H1 (cell line): ENCODE results near the gene TNFAIP1. TPM values are rescaled to one million over a fixed set of nuclear protein-coding genes. Genes with fewer than 3 reads are reported as not detected.

Experiments used
- CBX5 ChIP-seq: fragments of 300-800, 300-1000 bp; sonication (generic); IDR thresholded peaks from 2 replicates; pipeline ENCODE4 v1.7.1; 2016; ENCODE audit warnings: antibody characterized with exemption, low read length, low read depth
- CHD2 ChIP-seq: IDR thresholded peaks from 2 replicates; pipeline ENCODE4 v1.6.1; 2012; ENCODE audit warnings: low read length, improper control_type of control experiment
- CREB1 ChIP-seq: IDR thresholded peaks from 2 replicates; pipeline ENCODE4 v1.6.1; 2012; ENCODE audit warnings: inconsistent platforms
- CTBP2 ChIP-seq: IDR thresholded peaks from 2 replicates; pipeline ENCODE4 v1.7.0; 2011; ENCODE audit warnings: borderline replicate concordance, mild to moderate bottlenecking, moderate library complexity, mixed read lengths, low read length; ENCODE audit not compliant: insufficient read depth, insufficient read length
- EGR1 ChIP-seq: IDR thresholded peaks from 2 replicates; pipeline ENCODE4 v1.6.1; 2011; ENCODE audit warnings: low read depth, low read length, borderline replicate concordance
- EP300 ChIP-seq, 2 experiments: IDR thresholded peaks; 1 replicate in 1 of 2; 2 replicates in 1 of 2; pipeline ENCODE4 v1.6.1; 2011 to 2012; ENCODE audit warnings: low read depth in 2 of 2, low read length in 2 of 2, mild to moderate bottlenecking in 2 of 2, borderline replicate concordance in 1 of 2, inconsistent platforms in 1 of 2, moderate library complexity in 1 of 2
- JUN ChIP-seq: IDR thresholded peaks from 2 replicates; pipeline ENCODE4 v1.6.1; 2011; ENCODE audit warnings: low read depth, mild to moderate bottlenecking, improper control_type of control experiment, low read length
- KDM4A ChIP-seq: IDR thresholded peaks from one replicate; pipeline ENCODE4 v1.7.1; 2012; ENCODE audit warnings: low read depth, mild to moderate bottlenecking, moderate library complexity, low read length, inconsistent platforms; ENCODE audit not compliant: severe bottlenecking
- MAFK ChIP-seq: IDR thresholded peaks from 2 replicates; pipeline ENCODE4 v1.6.1; 2012; ENCODE audit warnings: low read depth, mild to moderate bottlenecking, improper control_type of control experiment, low read length
- NANOG ChIP-seq: IDR thresholded peaks from 2 replicates; pipeline ENCODE4 v1.6.1; 2011; ENCODE audit warnings: low read length, low read depth, mild to moderate bottlenecking, inconsistent platforms; ENCODE audit not compliant: insufficient read depth, poor library complexity, severe bottlenecking
- POLR2A ChIP-seq, 2 experiments: IDR thresholded peaks; 1 replicate in 1 of 2; 2 replicates in 1 of 2; pipeline ENCODE4 v1.6.1; 2011; ENCODE audit warnings: low read depth in 2 of 2, low read length in 2 of 2, mild to moderate bottlenecking in 2 of 2; ENCODE audit errors: control extremely low read depth in 1 of 2
- RFX5 ChIP-seq: IDR thresholded peaks from 2 replicates; pipeline ENCODE4 v1.6.1; 2011; ENCODE audit warnings: low read depth, low read length, improper control_type of control experiment, borderline replicate concordance
- SIN3A ChIP-seq, 2 experiments: IDR thresholded peaks in 1 of 2; conservative IDR thresholded peaks in 1 of 2; 2 replicates each; pipeline ENCODE4 v1.6.1; 2011 to 2012; ENCODE audit warnings: low read length in 2 of 2, improper control_type of control experiment in 1 of 2, low read depth in 1 of 2, mild to moderate bottlenecking in 1 of 2
- SIRT6 ChIP-seq: IDR thresholded peaks from one replicate; pipeline ENCODE4 v1.7.1; 2012; ENCODE audit warnings: low read length, inconsistent platforms
- SIX5 ChIP-seq: IDR thresholded peaks from 2 replicates; pipeline ENCODE4 v1.6.1; 2011; ENCODE audit warnings: mild to moderate bottlenecking, low read depth, low read length
- SP2 ChIP-seq: IDR thresholded peaks from 2 replicates; pipeline ENCODE4 v1.6.1; 2012; ENCODE audit warnings: mild to moderate bottlenecking, low read length, inconsistent platforms
- SP4 ChIP-seq: IDR thresholded peaks from 2 replicates; pipeline ENCODE4 v1.6.1; 2012; ENCODE audit warnings: low read length, inconsistent platforms
- SRF ChIP-seq: IDR thresholded peaks from 2 replicates; pipeline ENCODE4 v1.6.1; 2011; ENCODE audit warnings: mild to moderate bottlenecking, low read depth, low read length, moderate library complexity
- TAF1 ChIP-seq: IDR thresholded peaks from 2 replicates; pipeline ENCODE4 v1.6.1; 2011; ENCODE audit warnings: mild to moderate bottlenecking, low read depth, low read length
- TBP ChIP-seq: IDR thresholded peaks from 2 replicates; pipeline ENCODE4 v1.6.1; 2011; ENCODE audit warnings: low read depth, low read length, improper control_type of control experiment
- TCF12 ChIP-seq: IDR thresholded peaks from 2 replicates; pipeline ENCODE4 v1.6.1; 2011; ENCODE audit warnings: low read depth, mild to moderate bottlenecking, low read length
- polyA plus RNA-seq, 7 experiments: library from polyadenylated mRNA; depleted of rRNA in 3 of 7; stranded (reverse) in 5 of 7; unstranded in 2 of 7; fragments of >200 nt in 5 of 7; fragments of 200-250 nt in 2 of 7; gene quantifications; 1 replicate in 5 of 7; 2 replicates in 1 of 7; 4 replicates in 1 of 7; pipeline versions ENCODE4 v1.2.1 to v1.2.3, GENCODE V29; 2011 to 2013; ENCODE audit warnings: missing spikeins in 2 of 7, mixed read lengths in 2 of 7
- total RNA-seq: library from RNA; stranded (reverse); fragmentation: NEBNext Ultra II Directional; extraction: Animal tissue kit (Norgen Biotek cat#: 25700); gene quantifications from 2 replicates; pipeline ENCODE4 v1.2.1, GENCODE V29; 2021
- TF ChIP-seq, protein P1 (sequence below): IDR thresholded peaks from 2 replicates; pipeline ENCODE4 v1.6.1; 2012; ENCODE audit warnings: inconsistent platforms
- TF ChIP-seq, protein P2 (sequence below): IDR thresholded peaks from 2 replicates; pipeline ENCODE4 v1.6.1; 2012; ENCODE audit warnings: low read length, inconsistent platforms

Gene TNFAIP1
- total and polyA plus RNA-seq, 2 of the 8 experiments (the other 6 are each of a cell fraction or from before 2014, with no cell fraction given): 16.9 to 19.5 TPM

DNA sequence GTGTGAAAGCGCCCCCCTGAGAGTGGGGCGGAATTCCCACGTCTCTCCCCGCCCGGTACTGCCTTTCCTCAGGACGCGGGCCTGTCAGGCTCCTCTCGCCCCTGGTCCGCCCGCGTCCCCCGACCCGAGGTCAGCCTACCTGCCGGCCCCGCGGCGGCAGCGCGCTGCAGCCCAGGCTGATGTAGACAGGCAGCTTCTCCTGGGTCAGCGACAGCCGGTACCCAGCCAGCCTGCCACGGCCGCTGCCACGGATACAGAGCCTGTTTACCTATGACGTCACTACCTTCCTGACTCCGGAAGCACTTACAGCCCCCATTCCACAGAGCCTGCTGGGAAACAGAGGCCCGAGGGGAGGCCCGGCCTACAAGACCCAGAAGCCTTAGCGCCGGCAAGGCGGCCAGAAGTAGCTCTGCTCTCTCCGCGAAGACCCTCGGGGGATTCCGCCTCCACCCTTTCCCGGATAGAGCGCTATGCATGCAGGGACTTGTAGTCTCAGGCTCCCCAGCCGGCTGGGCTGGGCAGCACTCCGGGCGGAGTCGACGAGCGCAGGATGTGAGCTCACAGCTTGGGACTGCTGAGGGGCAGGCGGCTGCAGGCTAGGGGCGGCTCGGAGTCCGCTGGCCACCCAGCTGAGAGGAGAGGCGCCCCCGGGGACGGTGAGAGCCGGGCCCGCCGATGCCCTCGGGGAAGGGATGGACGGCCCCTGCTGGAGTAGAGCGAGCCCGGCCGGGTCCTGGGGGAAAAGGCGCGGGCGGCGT is at the start of gene TNFAIP1, which contains the start of gene IFT20 (continued):
- TF ChIP-seq, protein P1, sequence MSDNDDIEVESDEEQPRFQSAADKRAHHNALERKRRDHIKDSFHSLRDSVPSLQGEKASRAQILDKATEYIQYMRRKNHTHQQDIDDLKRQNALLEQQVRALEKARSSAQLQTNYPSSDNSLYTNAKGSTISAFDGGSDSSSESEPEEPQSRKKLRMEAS: peak; percentile 40; the same call in 1 of the 2 replicates
- TF ChIP-seq, protein P2, sequence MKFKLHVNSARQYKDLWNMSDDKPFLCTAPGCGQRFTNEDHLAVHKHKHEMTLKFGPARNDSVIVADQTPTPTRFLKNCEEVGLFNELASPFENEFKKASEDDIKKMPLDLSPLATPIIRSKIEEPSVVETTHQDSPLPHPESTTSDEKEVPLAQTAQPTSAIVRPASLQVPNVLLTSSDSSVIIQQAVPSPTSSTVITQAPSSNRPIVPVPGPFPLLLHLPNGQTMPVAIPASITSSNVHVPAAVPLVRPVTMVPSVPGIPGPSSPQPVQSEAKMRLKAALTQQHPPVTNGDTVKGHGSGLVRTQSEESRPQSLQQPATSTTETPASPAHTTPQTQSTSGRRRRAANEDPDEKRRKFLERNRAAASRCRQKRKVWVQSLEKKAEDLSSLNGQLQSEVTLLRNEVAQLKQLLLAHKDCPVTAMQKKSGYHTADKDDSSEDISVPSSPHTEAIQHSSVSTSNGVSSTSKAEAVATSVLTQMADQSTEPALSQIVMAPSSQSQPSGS: peak; percentile 99
- TF ChIP-seq SIX5: peak; percentile 96
- TF ChIP-seq CBX5: no peak
- TF ChIP-seq TBP: peak; percentile 63; the same call in 1 of the 2 replicates
- peak; percentile 58; the same call in 1 of the 2 replicates for TF ChIP-seq TCF12
- TF ChIP-seq SP2: no peak
- TF ChIP-seq EGR1: peak; percentile 88
- no peak for TF ChIP-seq RFX5
- no peak for TF ChIP-seq SIRT6
- TF ChIP-seq TAF1: peak; percentile 70
- peak; percentile 19; the same call in 1 of the 2 replicates for TF ChIP-seq SP4
- no peak for TF ChIP-seq SRF
- peak; percentile 92 for TF ChIP-seq JUN
- TF ChIP-seq CTBP2: no peak
- TF ChIP-seq POLR2A (IDR thresholded peaks at IDR 0.05; ENCODE audit: control extremely low read depth in 1 of 2, low read depth in 2 of 2, low read length in 2 of 2): peak in 1 of 2 experiments; percentile 64; a peak in 2 of 3 replicates
- peak; percentile 83 for TF ChIP-seq KDM4A
- TF ChIP-seq NANOG: peak; percentile 19
- TF ChIP-seq MAFK: no peak
- TF ChIP-seq SIN3A (conservative IDR thresholded peaks at IDR 0.05 in 1 of 2, IDR thresholded peaks at IDR 0.05 in 1 of 2; ENCODE audit: low read depth in 1 of 2, low read length in 2 of 2): peak; percentile 87 to 96; a peak in 2 of 4 replicates
- TF ChIP-seq CHD2: peak; percentile 91
- TF ChIP-seq CREB1: peak; percentile 96
- peak in 1 of 2 experiments; percentile 78; a peak in 1 of 3 replicates for TF ChIP-seq EP300 (IDR thresholded peaks at IDR 0.05; ENCODE audit: borderline replicate concordance in 1 of 2, low read depth in 2 of 2, low read length in 2 of 2)
